NB4 (cell line): ENCODE results near the gene IFFO2.

Source experiments
- DNase-seq: peaks from one replicate; pipeline ENCODE4 v3.0.0; 2010; ENCODE audit warnings: low read depth
- H3K4me3 ChIP-seq: one replicate; pipeline ENCODE4 v1.5.1; 2011; ENCODE audit warnings: mild to moderate bottlenecking, low read depth, low read length, moderate library complexity
- MYC ChIP-seq: IDR thresholded peaks from 2 replicates; pipeline ENCODE4 v1.6.1; 2011; ENCODE audit warnings: low read depth, low read length
- POLR2A ChIP-seq: IDR thresholded peaks from 2 replicates; pipeline ENCODE4 v1.6.1; 2011; ENCODE audit warnings: mild to moderate bottlenecking; ENCODE audit not compliant: insufficient read length; ENCODE audit errors: extremely low read depth
- TF ChIP-seq, protein P1 (sequence below): IDR thresholded peaks from one replicate; pipeline ENCODE4 v1.5.1; 2012; ENCODE audit warnings: low read depth, low read length
- TF ChIP-seq, protein P2 (sequence below): IDR thresholded peaks from 2 replicates; pipeline ENCODE4 v1.6.1; 2011; ENCODE audit warnings: low read depth, low read length

The IFFO2 gene

DNA sequence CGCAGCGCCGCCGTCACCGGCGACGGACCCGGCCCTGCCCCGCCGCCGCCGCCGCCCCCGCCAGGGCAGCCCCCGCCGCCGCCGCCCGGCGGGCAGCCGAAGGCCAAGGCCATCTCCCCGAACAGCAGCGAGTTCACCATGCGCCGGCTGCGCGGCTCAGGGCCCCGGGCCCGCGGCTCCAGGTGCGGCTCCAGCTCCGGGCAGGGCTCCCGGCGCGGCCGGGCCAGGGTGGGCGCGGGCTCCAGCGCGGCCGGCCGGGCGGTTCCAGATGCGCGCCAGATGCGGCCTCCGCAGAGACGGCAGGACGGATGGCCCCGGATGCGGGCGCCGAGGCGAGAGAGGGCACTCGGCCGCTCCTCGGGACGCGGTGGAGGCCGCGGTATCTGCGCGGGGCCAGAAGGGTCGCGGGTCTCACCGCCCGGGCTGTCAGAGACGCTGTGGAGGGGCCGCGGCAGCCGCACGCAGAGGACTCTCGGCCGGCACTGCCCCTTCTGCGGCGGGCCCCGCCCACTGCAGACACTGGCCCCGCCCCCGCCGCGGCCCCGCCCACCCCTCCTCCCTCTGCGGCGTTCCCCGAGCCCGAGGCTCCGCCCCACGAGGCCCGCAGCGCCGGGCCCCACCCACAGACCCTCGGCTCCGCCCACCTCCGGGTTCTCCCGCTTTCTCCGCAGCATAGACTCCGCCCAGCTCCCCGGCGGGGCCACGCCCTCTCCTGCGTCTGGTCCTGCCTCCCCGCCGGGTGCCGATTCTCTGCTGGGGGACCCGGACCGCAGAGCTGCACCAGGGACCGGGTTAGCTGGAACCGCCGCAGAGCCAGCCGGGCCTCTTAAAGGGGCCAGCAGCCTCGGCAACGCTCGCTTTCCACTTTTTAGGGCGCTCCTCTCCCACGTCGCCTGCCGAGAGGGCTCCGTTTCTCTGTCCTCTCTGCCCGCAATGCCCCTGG lies at the start of gene IFFO2:
TSS of gene IFFO2 (minus strand) at position 484 of the 943 bp plus-strand sequence. CDS start at position 140, 344 bp downstream.
- TF ChIP-seq MYC (no peak), POLR2A (no peak)
- TF ChIP-seq, protein P1, sequence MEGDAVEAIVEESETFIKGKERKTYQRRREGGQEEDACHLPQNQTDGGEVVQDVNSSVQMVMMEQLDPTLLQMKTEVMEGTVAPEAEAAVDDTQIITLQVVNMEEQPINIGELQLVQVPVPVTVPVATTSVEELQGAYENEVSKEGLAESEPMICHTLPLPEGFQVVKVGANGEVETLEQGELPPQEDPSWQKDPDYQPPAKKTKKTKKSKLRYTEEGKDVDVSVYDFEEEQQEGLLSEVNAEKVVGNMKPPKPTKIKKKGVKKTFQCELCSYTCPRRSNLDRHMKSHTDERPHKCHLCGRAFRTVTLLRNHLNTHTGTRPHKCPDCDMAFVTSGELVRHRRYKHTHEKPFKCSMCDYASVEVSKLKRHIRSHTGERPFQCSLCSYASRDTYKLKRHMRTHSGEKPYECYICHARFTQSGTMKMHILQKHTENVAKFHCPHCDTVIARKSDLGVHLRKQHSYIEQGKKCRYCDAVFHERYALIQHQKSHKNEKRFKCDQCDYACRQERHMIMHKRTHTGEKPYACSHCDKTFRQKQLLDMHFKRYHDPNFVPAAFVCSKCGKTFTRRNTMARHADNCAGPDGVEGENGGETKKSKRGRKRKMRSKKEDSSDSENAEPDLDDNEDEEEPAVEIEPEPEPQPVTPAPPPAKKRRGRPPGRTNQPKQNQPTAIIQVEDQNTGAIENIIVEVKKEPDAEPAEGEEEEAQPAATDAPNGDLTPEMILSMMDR = no peak
- TF ChIP-seq, protein P2, sequence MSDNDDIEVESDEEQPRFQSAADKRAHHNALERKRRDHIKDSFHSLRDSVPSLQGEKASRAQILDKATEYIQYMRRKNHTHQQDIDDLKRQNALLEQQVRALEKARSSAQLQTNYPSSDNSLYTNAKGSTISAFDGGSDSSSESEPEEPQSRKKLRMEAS = no peak
- H3K4me3 ChIP-seq = peak within 1 kb of the TSS; percentile 38
- DNase-seq = peak; percentile 85

DNA sequence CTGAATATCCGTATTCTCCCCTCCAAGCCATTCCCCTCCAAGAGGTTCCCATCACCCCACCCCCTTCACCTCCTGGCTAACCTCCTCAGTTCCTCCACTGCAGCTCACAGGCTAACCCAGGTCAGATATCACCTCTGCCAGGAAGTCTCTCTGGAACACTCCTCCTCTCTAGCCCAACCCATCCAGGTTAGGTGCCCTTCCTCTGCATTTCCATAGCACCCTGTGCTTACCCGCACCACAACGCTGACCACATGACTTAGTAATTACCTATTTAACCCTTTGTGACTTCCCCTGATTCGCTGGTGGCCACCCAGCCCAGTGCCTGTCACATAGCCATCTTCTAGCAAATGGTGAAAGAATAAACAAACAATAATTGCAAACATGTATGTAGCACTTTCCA lies 49.5 kb upstream of the IFFO2 start:
- no peak for DNase-seq
- H3K4me3 ChIP-seq = no peak overlapping the region
- TF ChIP-seq, protein P2 = no peak
- TF ChIP-seq, protein P1 = no peak
- TF ChIP-seq MYC = no peak
- no peak for TF ChIP-seq POLR2A

DNA sequence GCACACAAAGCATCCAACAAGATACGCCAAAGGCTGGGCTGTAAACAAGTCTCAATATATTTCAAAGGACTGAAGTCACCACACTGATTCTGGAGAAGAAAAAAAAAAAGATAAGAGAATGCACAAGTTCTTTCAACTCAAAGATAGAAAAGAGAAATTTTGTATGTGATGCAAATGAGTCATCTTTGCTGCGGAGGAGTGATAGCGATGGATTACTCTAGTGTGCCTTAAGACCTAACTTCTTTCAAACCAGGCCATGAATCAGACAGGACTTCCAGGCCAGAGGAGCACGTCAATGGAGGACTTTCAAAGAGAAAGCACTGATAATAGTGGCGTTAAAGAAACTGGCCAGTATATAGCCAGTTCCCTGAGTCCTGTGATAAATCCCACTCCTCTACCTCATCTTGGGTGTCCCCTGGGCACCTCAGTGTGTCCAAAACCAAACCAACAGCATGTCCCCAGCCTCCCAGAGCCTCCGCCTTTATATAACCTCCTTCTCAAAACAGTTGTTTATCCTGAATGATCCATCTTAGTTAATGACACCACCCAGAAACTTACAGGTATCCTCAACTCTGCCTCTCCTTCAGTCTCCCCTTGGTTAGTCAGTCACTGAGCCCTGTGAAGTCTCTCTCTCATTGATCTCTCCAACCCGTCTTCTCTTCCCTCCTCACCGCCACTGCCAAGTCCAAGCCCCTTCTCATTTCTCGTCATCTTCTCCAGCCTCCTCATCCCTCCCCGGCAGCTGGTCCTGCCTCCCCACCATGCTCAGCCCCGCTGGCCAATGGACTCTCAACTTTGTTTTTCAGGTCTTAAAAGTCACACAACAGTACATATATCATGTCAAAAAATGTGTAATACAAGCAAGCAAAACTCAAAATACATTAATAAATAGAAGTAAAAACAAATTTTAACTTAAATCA lies 47.2 kb upstream of the IFFO2 start:
- no peak overlapping the region for H3K4me3 ChIP-seq
- TF ChIP-seq, protein P1 = no peak
- no peak for TF ChIP-seq MYC
- TF ChIP-seq, protein P2 = no peak
- no peak for TF ChIP-seq POLR2A
- DNase-seq = peak; percentile 9

DNA sequence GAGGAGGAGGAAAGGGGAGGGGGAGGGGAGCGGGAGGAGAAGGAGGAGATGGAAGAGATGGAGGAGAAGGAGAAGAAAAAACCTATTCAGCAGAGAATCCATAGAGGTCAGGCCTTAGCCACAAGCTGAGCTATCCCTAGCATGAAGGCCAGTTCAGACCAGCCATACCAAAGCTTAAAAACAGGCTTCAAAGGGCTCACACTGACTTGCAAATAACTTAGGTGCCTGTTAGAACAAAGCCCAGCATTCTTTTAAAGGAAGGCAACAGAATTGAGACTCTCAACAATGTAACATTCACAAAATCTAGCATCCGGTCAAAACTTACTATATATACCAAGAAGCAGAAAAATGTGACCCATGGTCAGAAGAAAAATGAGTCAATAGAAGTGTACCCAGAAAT lies 43.6 kb upstream of the IFFO2 start:
- TF ChIP-seq MYC (no peak), POLR2A (no peak)
- TF ChIP-seq, protein P2 = no peak
- TF ChIP-seq, protein P1 = no peak
- no peak for DNase-seq
- no peak overlapping the region for H3K4me3 ChIP-seq

DNA sequence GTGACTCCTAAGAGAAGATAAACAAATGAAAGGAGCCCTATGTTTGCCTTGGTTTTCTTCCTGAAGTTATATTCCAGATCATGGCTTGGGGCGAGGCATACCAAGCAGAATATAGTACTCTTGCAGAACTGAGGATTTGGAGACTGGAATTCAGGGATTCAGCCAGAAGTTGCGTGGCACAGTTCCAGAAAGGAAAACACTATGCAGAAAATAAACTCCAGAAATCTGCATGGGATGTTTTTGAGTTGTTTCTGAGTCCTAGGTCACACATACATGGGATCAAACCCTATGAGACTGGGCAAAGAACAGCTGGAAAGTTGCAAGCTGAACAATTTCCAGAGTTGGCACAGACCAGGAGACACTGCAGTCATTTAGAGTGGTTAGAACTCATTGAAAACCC lies 42.9 kb upstream of the IFFO2 start:
- TF ChIP-seq POLR2A = no peak
- no peak for TF ChIP-seq MYC
- TF ChIP-seq, protein P1 = no peak
- TF ChIP-seq, protein P2 = no peak
- no peak for DNase-seq
- no peak overlapping the region for H3K4me3 ChIP-seq
